ENCODE measurements around the gene CPNE2.

Gene CPNE2

DNA sequence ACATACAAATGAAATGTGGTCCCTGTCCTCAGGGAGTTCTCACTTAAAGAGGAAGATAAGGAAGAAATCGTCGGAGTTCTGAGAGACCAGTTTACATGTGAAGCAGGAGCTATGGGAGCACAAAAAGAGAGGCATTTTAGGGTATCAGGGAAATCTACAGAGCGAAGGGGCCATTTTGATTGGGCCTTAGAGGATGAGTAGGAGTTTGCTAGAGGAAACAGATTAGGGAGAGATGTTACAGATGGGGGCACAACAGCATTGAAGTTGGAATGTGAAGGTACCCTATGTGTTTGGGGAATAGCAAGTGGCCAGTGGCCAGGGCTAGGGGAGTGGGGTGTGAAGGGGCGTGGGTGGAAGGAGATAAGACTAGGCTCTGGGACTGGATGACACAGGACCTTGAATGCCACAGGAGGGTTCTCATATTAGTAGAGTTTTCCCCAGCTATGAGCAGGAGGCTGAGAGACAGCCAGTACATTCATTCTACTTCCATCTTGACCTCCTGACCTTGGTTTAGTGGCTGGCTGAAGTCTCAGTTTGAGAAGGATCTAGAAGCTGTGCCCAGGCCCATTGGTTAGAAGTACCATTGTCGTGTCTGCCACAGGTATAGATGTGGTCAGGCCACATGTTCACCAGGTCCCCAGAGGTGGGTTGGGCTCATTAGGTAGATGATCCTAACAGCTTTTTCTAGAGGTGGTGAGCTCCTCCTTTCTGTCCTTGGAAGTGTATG is 34.8 kb downstream of the CPNE2 start:
- DNase-seq, result no peak

DNA sequence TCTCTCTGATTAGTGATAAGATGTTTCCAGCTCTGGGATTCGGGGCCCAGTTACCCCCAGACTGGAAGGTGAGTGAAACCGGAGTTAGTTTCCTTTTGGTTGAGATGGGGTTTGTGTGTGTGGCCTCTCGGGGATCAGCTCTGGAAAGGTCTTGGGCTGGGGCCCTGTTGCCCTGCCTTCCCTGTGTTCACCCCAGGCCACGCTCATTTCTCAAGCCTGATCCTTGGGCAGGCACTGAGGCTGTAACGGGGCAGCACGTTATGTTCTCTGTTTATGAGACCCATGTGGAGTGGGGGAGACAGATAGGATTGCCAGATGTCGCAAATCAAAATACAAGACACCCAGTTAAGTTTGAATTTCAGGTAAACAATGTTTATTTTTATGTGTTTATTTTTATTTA is 35.5 kb downstream of the CPNE2 start:
- no peak for DNase-seq

DNA sequence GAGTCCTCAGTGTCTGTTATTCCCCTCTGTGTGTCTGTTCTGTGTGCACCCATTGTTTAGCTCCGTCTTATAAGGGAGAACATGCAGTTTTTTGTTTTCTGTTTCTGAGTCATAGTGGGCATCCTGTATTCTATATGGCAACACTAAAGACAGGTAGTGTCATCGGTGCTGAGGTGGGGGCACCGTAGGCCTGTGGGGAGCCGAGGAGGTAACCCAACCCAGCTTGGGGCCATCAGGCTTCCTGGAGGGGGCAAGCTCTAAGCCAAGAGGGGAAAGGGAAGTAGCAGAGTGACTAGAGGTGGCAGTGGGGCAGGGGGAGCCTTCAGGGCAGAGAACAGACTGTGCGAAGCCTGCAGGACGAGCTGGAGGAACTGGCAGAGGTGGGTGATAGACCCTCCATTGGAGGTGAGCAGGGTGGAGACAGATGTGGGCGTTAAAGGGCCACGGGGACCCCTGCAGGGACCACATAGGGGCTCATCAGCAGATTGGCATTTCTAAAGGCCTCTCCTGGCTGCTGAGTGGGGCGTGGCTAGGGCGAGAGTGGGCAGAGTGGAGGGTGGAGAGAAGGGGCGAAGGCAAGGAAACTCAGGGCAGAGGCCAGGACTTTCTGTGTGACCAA is 36.5 kb downstream of the CPNE2 start:
- no peak for DNase-seq

DNA sequence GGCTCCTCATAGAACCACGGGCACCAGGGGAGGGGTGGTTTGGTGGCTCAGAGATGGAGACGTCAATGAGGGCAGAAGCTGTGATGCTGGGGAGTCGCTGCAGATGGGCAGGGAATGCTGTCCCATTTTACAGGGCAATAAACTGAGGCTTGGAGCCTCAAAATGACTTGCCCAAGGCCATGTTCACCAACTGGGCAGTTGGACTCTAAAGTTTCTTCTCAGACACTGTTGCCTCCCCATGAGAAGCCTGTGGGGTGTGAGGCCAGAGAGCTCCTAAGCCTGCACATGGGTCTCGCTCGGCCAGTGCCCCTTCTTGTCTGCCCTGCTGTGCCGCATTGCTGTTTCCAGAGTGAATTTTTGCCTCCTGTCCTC is 38.6 kb downstream of the CPNE2 start:
- no peak for DNase-seq

DNA sequence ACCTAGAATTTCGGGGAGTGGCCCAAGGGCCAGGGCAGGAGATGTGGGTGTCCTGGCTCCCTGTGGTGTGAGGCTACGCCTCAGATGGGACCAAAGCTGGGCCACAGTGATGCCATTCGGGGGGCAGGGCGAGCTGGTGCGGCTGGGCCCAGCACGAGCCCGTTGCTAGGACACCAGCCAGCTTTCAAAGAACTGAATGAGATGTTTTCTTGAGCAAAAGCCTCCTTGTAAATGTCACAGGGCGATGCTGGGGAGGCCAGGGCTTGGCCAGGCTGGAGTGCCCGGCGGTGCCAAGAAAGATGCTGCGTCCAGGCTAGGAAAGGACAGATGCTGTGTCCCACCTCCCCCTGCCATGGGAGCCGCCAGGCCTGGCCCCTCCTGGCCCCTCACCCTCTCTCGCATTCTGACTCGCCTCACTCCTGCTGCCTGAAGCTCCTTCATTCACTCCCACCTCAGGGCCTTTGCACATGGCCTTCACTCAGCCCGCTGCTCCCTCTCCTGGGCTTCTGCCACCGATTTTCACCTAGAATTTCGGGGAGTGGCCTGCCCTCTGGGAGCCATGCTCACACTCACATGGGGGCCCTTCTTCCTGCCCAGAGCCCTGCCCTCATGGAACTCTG is 39.1 kb downstream of the CPNE2 start:
- no peak for DNase-seq

DNA sequence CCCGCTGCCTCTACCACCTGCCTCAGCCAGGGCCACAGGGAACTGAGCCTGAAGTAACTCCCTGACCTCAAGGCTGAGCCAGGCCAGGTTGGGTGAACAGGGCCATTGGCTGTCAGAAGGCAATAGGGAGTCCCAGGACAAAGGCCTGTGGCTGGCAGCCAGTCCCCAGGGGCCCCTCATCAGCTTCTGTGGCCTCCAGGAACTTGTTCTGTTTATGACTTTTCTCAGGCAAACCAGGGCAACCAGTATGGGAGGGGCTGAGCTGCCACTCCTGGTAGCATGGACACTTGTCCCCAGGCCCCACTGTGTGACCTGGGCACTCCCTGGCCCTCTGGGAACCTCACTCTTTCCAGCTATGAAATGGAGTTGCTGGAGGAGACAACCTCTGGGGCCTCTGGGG is 40.1 kb downstream of the CPNE2 start:
- no peak for DNase-seq

DNA sequence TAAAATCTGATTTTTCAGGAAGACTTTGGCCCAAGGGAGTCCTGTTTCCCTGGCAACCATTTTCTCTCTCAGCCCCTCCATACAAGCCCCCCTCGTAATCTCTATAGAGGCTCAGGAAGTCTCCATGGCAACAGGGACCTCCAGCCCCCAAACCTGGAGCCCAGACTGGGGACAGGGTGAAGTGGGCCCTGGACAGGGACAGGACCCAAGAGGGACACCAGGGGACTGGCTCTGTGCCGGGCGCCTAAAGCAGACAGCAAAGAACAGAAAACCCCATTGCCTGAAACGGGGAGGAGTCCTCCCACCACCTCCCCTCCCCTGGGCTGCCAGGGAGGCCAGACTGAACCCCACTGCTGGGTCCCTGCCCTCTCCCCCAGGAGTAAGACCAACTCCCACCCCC is 40.6 kb downstream of the CPNE2 start:
- no peak for DNase-seq

DNA sequence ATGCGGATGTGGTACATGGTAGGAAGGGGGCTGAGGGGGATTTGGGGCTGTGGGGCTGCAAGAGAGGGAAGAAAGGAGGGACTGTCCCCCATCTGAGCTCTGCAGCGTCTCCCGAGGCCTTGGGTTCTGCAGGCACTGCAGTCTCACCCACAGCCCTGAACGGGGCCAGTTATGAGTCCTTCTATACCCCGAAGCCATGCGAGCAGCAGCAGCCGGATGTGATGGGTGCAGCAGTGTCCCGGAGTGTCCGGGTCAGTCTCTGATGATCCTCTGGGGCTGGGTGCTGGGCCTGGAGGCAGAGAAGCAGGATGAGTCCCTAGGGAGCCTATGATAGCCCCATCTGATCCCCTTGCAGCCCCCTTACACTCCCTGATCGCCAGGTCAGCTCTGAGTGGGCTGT is 41.5 kb downstream of the CPNE2 start:
- DNase-seq, result no peak

DNA sequence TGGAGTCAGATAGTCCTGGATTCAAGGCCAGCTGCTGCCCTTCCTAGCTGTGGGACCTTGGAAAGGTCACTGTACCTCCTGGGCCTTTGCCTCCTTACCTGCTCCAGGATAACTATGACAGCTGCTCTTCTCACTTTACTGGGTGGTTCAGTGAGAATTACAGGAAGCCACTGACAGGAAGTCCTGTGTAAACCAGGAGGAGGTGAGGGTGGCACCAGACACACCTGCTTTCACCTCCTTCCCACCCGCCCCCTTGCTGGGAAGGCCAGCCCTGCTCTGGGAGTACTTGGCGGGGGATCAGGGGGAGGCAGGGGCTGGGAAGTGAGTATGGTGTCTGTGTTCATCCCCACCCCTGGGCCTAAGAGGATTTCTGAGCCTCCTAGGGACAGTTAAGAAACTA is 42.6 kb downstream of the CPNE2 start:
- no peak for DNase-seq

DNA sequence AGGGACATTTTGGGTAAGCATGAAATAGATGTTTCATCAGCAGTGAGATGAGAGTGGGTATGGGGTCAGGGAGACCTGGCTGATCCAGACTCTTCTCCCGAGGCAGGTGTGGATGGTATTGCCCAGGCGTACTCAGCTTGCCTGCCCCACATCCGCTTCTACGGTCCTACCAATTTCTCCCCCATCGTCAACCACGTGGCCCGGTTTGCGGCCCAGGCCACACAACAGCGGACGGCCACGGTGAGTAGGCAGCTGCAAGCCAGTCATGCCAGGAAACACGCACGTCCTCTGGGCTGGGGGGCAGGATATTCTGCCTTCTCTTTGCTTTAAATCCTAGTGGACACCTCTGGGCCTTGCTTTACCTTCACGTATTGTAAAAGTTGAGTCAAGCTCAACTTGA is 44.7 kb downstream of the CPNE2 start:
- no peak for DNase-seq

DNA sequence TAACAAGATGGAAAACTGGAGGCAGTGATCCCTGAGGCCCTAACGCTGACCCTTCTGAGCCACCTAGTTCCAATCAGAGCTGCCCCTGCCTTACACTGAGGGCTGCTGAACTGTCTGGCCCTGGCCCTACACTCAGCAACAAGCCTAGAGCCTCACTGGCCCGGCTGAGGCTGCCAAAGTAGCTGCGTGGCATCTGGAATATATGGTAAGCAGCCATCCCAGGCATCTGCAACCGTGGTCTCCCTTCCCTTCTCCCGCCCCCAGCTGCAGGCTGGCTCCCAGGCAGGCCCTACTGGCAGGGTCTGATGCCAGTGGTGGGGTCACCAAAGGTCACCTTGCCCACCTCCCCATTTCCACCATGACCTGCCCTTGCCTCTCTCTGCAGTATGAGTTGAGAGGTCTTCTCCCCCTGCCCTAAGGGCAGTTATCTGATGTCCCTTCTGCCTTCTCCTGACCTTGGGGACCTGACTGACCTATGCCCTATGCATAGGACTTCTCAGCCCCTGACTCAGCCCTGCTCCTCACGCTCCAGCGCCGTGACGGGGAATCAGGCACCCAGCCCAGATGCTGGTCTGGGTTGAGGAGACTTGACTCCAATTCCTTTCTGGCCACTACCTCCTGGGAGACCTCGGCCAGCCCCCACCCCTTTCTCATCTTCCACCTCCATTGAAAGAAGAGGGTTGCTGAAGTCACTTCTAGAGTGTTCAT is 45.3 kb downstream of the CPNE2 start:
- DNase-seq, result no peak

DNA sequence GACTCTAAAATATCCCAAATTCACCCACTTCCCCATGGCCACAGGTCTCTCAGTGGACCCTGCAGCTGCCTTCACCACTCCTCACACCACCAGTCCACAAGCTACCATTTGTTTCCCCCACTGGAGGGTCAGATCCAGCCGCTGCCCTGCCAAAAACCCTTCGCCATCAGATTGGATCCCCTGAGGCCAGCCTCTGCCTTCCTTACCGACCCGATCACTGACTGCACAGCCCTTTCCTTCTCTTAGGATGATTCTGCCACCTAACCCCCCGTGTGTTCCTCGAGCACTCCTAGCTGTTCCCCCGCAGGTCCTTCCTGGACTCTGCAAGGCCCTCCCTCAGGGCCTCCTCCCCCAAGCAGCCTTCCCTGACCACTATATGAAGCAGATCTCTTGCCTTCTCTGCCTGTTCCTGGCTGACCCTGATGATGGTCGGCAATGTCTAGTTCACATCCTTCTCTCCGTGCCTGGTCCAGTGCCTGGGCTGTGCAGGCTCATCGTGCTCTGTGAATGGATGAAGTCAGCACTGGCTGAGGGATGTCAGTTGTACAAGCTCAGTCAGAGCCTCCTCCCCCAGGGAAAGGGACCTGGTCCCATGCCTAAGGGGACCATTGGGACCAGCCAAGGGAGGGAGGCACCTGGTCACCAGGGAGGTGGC is 46.0 kb downstream of the CPNE2 start:
- no peak for DNase-seq

DNA sequence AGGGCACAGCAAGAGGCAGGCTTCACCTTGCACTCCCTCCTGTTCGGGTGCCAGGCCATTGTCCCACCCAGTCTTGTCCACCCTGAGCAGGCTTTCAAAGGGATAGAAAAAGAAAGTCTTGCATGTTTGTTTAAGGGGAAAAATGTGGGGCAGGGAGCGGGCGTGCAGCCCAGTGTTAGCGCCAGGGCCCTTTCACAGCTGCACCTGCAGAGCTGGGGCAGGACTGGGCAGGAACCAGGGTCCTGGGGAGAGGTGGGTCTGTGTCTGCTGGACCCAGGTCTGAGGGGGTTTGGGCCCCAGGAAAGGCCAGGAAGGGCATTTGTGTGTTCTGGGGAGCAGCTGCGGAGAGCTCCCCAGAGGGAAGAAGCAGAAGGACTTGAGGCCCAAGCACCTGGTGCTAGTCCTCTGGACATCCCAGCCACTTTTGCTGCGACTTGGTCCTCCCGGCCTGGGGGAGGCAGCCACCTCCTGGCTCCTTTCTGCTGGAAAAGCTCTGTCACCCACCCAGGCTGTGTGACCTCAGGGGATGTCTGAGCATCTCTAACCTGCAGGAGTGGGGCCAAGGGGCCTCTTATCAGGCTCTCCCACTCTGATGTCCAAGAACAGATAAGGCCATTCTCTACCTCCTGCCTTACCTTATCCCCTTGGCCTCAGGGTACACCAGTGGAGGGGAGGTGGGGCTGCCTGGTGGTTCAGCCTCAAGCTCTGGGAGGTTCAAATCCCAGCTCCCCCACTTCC is 48.7 kb downstream of the CPNE2 start:
- DNase-seq, result no peak

DNA sequence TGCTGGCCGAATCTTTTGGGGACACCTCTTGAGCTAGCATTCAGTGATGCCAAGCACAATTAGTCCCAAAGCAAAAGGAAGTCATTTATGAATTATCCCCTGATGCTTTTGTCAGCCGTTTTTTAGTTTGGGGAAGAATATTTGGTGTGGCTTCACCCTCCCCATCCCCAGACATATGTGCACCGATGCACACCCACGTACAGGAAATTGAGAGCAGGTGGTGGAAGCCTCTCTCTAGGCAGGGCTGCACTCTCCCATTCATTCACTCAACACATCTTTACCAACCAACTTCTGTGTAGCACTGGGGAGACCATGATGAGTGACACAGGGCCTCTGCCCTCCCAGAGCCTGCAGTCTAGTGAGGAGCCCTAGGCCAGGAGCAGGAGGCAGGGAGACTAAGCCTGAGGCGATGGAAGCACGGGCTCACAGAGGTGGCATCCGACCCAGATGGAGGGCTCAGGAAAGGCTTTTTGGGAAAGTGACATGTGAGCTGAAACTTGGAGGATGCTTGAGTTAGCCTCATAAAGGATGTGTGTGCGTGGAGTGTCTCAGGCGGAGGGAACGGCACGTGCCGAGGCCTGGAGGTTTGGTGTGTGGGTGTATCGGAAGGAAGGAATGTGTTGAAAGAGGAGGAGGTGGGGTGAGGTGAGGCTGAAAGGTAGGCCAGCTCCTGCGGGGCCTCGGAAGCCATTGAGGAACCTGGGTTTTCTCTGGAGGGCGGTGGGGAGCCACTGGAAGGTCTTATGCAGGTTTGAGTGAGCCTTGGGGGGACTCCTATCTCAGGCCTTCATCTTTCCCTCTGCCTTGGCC is 49.6 kb downstream of the CPNE2 start:
- DNase-seq, result no peak

DNA sequence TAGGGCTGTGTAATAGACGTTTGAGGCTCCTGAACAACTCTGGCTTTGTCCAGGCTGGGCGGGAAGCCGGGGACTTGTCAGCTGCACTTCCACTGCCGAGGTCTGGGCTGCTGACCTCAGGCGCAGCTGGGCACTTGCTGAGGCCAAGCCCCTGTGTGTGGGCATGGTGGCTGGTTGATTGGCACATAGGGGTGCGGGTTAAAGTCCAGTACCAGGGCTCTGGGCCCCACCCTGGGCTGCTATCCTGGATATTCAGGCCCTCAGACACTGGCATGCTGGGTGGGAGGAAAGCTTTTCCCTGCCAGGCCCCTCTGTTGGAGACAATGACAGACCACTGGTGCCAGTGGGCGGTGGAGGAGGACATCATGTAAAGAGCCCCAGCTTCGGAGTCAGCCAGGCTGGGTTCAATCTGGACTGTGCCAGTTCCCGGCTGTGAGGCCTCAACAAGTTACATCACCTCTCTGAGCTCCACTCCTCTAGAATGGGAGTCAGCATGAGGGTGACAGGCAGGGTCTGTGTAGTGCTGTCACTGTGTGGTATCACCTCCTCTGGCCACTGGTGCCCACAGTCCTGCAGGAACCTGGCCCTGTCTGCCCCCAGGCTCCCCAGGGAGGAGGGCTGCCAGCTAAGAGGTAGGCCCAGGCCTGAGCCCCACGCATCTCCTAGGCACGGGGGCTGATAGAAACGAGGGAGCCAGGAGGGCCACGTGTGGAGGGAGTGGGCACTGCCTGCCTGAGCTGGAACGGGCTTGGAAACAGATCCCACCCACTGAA is 51.0 kb downstream of the CPNE2 start:
- no peak for DNase-seq

DNA sequence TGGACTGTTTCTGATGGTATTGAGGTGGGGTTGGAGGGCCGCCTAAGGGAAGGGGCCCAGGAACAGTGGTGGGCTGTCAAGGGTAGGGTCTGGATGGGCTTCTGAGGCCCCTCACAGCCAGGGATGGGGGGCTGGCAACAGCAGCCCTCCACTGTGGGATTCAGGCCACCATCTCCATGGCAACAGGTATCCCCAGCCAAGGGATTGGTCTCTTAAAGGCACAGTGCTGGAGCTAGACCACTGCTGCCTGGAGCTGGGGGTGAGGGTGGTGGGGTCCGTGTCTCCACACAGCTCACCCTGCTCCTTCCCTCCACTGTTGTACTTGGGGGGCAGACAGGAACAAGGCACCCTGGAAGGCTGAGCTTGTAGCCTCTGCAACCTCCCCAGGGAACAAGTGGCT is 51.6 kb downstream of the CPNE2 start:
- no peak for DNase-seq

DNA sequence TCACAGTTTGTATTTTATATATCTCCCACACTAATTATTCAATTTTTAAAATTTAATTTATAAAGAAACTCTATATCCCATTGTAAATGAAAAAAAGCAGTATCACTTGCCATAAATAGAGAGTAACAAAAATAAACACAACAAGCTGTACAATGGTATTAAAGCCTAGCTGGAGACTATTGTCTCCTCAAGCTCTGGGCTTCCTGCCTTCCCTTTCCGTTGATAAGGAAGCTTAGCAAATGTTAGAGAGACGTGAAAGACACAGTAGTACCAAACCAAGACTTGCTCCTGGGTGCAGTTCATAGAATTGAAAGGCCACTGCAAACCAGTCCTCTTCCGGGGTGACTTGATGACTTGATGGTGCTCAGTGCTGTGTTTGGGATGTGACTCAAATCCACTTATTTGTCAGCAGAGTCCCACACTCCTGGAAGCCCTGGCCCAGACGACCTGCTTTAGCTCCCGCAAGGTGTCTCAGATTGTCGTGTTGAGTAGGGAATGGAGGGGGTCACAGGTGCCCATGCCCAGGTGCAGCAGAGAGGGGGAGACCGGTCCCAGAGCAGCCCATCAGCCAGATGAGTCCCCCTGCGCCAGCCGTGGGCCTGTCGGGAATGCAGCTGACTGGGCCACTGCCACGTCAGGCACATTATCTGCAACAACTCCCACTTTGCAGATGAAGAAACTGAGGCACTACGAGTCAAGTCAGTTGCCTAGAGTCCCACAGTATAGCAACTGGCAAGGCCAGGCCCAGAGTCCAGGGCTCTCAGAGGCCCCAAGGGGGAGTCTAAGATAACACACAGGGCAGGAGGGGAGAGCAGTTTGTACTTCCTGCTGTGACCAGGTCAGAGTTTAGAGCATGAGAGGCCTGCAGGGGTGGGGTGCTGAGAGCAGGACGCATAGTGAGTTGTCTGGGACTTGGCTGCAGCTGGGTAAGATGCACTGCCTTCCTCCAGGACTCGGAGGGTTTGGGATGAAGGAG is 53.0 kb downstream of the CPNE2 start:
- no peak for DNase-seq

DNA sequence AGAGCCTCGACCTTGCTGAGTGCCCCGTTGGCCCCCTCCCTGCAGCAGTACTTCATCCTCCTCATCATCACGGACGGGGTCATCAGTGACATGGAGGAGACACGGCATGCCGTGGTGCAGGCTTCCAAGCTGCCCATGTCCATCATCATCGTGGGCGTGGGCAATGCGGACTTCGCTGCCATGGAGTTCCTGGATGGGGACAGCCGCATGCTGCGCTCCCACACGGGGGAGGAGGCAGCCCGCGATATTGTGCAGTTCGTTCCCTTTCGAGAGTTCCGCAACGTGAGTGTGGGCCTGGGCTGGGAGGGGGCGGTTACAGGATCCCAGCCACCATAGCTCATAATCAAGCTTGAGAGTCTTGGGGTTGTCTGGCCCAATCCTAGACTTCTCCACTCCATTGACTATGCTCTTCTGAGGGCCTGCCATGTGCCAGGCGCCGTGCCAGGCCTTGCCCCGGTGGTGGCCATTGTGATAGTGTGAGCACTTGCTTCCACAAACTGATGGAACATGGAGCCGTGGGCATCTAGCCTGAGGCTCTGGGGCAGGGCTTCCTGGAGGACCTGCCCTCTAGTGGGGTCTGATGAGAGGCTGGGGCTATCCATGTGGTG is 53.8 kb downstream of the CPNE2 start:
- no peak for DNase-seq

DNA sequence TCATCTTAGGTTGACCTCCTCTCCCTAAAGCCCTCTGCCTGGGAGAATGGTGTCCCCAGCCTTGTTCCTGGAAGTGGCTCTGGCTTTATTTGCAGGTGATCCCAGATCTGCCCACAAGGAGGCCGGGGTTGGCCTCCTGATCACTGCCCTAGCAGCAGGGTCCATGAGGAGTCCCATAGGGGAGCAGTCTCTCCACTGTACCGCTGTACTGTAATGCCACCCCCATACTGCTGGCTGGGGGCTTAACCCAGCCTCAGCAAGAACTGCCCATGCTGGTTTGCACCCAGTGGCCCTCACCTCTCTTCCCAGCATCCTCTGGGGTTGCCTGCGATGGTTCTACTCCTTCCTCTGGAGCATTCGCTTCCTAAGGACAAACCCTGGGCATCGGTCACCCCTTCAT is 54.4 kb downstream of the CPNE2 start:
- no peak for DNase-seq
